KMS-11 (cell line): Measurements from ENCODE around the gene EBF4.

Source experiments
- H2AFZ ChIP-seq: fragments of 200-600 bp; sonication (generic); 2 replicates; pipeline ENCODE4 v1.6.1; 2016; ENCODE audit warnings: antibody characterized with exemption, mixed run types, low read depth
- H3K27ac ChIP-seq: fragments of 200-600 bp; sonication (generic); 2 replicates; pipeline ENCODE4 v1.6.1; 2016; ENCODE audit warnings: mild to moderate bottlenecking, mixed run types
- H3K27me3 ChIP-seq: fragments of 200-600 bp; sonication (generic); 2 replicates; pipeline ENCODE4 v1.6.1; 2017; ENCODE audit warnings: mild to moderate bottlenecking, low read depth, mixed run types, moderate library complexity; ENCODE audit not compliant: insufficient read depth
- H3K36me3 ChIP-seq: fragments of 200-600 bp; sonication (generic); 2 replicates; pipeline ENCODE4 v1.6.1; 2017; ENCODE audit warnings: mild to moderate bottlenecking, mixed run types; ENCODE audit not compliant: insufficient read depth
- H3K4me1 ChIP-seq: fragments of 200-600 bp; sonication (generic); 2 replicates; pipeline ENCODE4 v1.6.1; 2016; ENCODE audit warnings: mild to moderate bottlenecking, low read depth, mixed run types; ENCODE audit not compliant: poor library complexity, severe bottlenecking
- H3K4me2 ChIP-seq: fragments of 200-600 bp; sonication (generic); 2 replicates; pipeline ENCODE4 v1.7.0; 2016; ENCODE audit warnings: mild to moderate bottlenecking, mixed run types
- H3K4me3 ChIP-seq: fragments of 200-600 bp; sonication (generic); IDR thresholded peaks from 2 replicates; pipeline ENCODE4 v1.6.1; 2017; ENCODE audit warnings: low read depth, low read length, mixed read lengths; ENCODE audit not compliant: insufficient read depth
- H3K79me2 ChIP-seq: fragments of 200-600 bp; sonication (generic); 2 replicates; pipeline ENCODE4 v1.6.1; 2016; ENCODE audit warnings: low read depth, mixed run types; ENCODE audit not compliant: insufficient read depth
- H3K9ac ChIP-seq: fragments of 200-600 bp; sonication (generic); 2 replicates; pipeline ENCODE4 v1.6.1; 2016; ENCODE audit warnings: mild to moderate bottlenecking, mixed run types
- H4K20me1 ChIP-seq: fragments of 200-600 bp; sonication (generic); 2 replicates; pipeline ENCODE4 v1.6.1; 2016; ENCODE audit warnings: mild to moderate bottlenecking, mixed run types; ENCODE audit not compliant: insufficient read depth
- TF ChIP-seq, protein P1 (sequence below): fragments of 200-600 bp; sonication (generic); conservative IDR thresholded peaks from 2 replicates; pipeline ENCODE4 v1.6.1; 2017; ENCODE audit warnings: low read depth, mild to moderate bottlenecking, antibody characterized with exemption, low read length, moderate library complexity, mixed read lengths

Gene EBF4

DNA sequence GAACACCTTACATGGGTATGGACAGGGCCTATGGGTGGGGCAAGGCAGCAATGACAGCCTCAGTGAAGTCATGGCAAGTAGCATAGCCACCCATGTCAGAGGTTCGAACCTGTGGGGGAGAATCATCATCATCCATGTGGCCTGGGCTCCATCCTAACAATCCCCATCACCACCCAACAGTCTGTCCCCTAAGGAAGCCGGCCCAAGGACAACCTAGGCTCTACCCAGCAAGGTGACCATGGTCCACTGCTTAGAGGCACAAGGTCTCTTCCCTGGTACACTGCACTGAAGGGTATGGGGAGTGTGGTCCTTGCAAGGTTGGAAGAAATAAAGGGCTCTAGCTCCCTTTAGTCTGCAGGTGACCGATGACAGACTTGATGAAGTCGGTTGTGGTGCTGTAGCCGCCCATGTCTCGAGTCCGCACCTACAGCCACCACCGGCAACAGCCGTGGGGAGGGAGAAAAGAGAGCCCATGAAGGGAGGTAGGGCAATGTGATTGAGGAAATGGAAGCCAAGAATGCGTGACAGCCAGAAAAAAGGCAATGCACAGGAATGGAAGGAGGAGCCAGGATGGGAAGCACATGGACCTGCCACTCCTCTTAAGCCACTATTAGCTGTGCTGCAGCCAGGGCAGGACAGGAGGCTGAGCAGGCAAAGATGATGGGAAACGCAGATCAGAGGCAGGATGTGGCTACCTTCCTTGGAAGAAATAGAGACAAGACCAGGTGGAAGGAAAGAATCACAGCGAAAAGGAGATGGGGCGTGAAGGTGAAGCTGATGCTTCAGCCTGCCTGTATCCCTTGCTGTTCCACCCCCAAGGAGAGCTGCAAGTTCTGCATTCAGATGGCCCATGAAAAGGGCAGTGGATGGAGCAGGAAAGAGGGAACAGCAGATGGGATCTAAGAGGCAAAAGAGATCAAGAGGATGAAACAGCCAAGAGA lies 33.9 kb upstream of the EBF4 start:
- Histone ChIP-seq H3K79me2 (peaks cover 42% of the 10 kb centered on the region), H3K36me3 (peaks cover 4% of the 10 kb centered on the region; the same call in 1 of the 2 replicates), H4K20me1 (peaks cover 9% of the 10 kb centered on the region; the same call in 1 of the 2 replicates), H3K27ac (no peak overlapping the region), H3K27me3 (no peaks in the 10 kb centered on the region), H3K4me2 (no peak overlapping the region), H3K4me3 (no peak overlapping the region), H2AFZ (no peak overlapping the region), H3K4me1 (peaks cover 5% of the 10 kb centered on the region), H3K9ac (no peak overlapping the region)
- TF ChIP-seq, protein P1, sequence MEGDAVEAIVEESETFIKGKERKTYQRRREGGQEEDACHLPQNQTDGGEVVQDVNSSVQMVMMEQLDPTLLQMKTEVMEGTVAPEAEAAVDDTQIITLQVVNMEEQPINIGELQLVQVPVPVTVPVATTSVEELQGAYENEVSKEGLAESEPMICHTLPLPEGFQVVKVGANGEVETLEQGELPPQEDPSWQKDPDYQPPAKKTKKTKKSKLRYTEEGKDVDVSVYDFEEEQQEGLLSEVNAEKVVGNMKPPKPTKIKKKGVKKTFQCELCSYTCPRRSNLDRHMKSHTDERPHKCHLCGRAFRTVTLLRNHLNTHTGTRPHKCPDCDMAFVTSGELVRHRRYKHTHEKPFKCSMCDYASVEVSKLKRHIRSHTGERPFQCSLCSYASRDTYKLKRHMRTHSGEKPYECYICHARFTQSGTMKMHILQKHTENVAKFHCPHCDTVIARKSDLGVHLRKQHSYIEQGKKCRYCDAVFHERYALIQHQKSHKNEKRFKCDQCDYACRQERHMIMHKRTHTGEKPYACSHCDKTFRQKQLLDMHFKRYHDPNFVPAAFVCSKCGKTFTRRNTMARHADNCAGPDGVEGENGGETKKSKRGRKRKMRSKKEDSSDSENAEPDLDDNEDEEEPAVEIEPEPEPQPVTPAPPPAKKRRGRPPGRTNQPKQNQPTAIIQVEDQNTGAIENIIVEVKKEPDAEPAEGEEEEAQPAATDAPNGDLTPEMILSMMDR: no peak

DNA sequence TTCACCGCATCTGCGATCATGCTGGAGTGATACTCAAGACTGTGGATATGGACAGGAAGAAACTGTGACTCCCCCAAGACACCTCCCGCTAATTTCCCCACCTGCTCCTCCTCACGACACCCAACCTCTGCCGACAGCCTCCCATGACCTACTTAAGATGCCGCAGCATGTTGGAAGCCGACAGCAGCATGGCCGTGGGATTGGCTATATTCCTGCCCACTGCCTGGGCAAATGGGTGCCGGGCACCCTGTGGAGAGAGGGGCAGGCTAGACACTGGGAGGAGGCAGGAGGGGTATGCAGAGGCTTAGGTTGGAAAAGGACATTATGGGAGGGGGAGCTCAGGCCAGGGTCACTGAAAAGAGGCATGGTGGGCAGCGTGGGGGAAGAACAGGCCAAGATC lies 33.0 kb upstream of the EBF4 start:
- no peak overlapping the region for H2AFZ ChIP-seq
- H4K20me1 ChIP-seq: peaks cover under 1% of the 10 kb centered on the region; the same call in 1 of the 2 replicates
- H3K4me1 ChIP-seq: no peaks in the 10 kb centered on the region
- no peaks in the 10 kb centered on the region for H3K27me3 ChIP-seq
- no peak overlapping the region for H3K4me2 ChIP-seq
- no peak overlapping the region for H3K27ac ChIP-seq
- no peak overlapping the region for H3K4me3 ChIP-seq
- H3K36me3 ChIP-seq: peaks cover 4% of the 10 kb centered on the region; the same call in 1 of the 2 replicates
- peaks cover 36% of the 10 kb centered on the region for H3K79me2 ChIP-seq
- TF ChIP-seq, protein P1: no peak
- no peak overlapping the region for H3K9ac ChIP-seq

DNA sequence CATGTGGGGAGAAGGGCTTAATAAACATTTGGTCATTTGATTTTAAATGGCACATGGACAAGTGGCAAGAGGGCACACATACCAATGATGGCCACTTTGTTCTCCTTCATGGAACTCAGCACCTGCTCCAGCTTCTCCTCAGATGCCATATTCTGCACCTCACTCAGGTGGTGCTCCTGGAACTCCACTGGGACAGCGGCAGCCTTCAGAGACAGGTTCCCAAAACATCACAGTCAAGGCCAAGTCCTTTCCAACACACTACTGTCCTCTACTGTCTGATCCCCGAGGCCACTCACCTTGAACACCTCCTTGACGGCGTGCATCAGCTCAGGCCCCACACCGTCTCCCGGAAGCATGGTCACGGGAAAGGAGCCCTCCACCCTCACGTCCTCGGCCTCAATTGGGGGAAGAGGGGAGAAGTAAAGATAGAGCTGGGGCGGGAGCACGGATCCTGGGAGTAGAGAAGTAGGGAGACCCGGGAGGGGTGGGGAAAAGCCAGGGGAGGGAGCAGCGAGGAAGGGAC lies 29.2 kb upstream of the EBF4 start:
- Histone ChIP-seq H3K27ac (no peak overlapping the region), H3K36me3 (no peaks in the 10 kb centered on the region), H2AFZ (0 out of 2 replicates have a peak overlapping the region, but pooled peaks have one; percentile 53), H4K20me1 (no peaks in the 10 kb centered on the region), H3K4me1 (no peaks in the 10 kb centered on the region), H3K27me3 (no peaks in the 10 kb centered on the region), H3K4me3 (no peak overlapping the region), H3K4me2 (peak overlapping the region; percentile 62), H3K9ac (peak overlapping the region; percentile 61; the same call in 1 of the 2 replicates), H3K79me2 (peaks cover 14% of the 10 kb centered on the region; the same call in 1 of the 2 replicates)
- TF ChIP-seq, protein P1: no peak

DNA sequence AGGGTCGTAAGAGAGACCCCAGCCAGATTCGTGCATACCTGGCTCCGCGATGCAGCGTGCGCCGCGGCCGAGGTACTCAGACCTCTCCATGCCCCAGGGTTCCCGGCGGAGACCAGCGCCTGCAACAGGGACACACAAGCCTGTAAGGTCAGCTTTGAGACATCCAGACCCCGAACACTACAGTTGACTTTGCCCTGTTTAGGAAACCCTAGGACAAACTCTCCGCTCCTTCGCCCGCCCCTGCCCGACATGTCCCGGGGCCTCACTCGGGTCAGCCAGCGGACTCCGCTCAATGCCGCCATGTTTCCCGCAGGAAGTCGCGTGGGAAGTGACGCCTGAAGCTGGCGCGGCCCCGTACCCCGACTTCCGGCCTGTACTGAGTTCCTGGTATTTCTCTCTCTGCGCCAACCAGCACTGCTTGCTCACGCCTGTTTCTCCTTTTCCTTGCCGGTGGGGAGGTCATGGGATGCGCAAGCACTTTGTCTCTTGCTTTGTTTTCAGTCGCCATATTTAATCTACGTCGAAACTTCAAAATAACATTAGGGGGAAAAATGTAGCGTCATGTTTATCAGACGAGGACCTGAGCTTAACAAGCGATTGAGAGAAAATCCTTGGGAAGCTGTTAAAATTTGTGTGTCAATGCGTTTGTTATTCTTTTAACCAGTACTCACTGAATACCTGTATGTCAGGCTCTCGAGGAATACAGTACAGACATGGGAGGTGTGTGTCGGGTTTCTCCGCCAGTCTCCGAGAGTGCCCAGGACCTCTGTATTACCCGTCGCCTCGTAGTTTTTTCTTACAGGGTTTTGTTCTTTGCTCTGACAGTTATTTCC lies 28.5 kb upstream of the EBF4 start, which contains the start of gene IDH3B:
TSS of gene IDH3B (minus strand) at position 330 of the 833 bp plus-strand sequence. CDS start at position 302, 28 bp downstream.
- Histone ChIP-seq H3K27me3 (no peaks in the 10 kb centered on the region), H3K4me3 (no peak within 1 kb of the TSS), H2AFZ (peak within 1 kb of the TSS; percentile 53), H3K9ac (peak within 1 kb of the TSS; percentile 61; the same call in 1 of the 2 replicates), H3K79me2 (peaks cover 14% of the 10 kb centered on the region; the same call in 1 of the 2 replicates), H3K36me3 (no peaks in the 10 kb centered on the region), H4K20me1 (no peaks in the 10 kb centered on the region), H3K4me1 (no peaks in the 10 kb centered on the region), H3K4me2 (peak within 1 kb of the TSS; percentile 62), H3K27ac (peak within 1 kb of the TSS; percentile 64)
- TF ChIP-seq, protein P1: no peak
